Measurements from ENCODE around the gene DYNC1H1.

Gene DYNC1H1

DNA sequence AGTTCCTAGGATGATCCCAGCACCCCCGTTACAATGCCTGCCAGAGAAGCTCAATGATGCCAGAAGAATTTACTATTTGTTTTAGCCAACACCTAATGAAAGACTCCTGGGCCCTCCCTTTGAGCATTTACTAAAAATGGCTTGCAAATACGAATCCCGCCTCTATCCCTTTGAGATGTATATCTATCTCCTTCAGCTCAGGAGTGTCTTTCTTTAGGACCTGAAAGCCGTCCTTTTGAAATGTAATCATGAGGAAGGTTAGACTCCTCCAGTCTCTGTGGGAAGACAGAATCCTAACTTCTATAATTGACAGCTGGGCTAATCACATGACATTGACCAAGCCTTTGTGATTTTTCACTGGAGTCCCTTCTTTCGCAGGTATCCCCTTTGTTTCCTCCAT, 19.2 kb upstream of the DYNC1H1 start:
- no peak for DNase-seq

DNA sequence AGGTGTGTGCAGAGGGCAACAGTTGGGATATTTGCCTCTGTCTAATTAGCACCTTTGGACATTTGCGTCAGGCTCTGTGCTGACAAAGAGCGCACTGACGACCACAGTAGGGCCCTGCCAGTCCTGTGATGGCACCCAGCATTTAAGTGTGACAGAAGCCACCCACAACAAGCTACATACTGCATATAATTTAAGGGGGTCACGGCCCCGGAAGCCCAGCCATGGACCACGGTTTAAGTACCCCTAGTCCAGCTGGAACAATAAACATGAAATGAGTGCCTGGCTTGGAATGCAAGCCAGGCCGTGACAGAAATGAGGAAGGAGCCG, 16.8 kb upstream of the DYNC1H1 start:
- peak; percentile 22 for DNase-seq

GRCh38 chr14:101947904-101948665, 16.3 kb upstream of the DYNC1H1 start:
- peak; percentile 100 for DNase-seq

DNA sequence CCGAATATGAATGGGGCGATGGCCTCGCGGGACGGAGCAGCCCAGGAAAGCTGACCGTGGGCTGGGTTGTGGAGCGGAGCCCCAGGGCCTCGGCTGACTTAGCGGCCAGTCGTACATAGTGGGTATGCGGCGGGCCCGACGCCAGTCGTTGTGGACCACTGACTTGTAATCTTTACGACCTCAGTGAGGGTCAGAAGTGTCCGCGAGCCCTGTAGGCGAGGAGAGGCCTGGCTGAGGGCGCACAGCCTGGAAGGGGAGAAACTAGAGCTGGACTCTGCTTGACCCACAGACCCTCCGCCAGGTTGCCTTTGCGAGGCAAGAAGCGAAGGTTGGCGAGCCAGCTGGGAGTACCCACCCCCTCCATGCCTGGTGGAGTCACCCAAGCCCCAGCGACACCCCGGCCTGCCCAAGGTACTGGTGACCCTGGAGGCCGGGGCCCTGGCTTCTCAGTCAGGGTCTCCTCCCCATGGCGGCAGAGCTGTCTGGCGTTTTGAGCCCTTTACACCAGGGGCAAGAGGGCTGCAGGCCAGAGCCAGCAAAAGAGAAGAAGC, 15.6 kb upstream of the DYNC1H1 start:
- DNase-seq: no peak

DNA sequence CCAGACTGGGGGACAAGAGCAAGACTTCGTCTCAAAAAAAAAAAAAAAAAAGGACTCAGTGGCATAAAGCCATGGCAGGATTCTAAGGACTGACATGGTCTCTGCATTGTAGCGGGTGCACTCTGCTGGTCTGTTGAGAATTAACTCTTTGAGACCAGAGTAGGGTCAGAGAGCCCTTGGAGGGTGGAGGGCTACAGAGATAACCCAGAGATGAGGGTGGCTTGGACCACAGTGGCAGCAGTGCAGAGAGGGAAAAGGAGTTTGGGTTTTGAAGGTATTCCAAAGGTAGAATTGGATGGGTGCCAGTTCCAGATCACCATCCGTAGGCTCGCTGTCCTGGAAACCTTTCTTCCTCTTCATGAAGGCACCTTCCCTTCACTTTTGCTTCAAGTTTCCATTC, 14.3 kb upstream of the DYNC1H1 start:
- DNase-seq: no peak

DNA sequence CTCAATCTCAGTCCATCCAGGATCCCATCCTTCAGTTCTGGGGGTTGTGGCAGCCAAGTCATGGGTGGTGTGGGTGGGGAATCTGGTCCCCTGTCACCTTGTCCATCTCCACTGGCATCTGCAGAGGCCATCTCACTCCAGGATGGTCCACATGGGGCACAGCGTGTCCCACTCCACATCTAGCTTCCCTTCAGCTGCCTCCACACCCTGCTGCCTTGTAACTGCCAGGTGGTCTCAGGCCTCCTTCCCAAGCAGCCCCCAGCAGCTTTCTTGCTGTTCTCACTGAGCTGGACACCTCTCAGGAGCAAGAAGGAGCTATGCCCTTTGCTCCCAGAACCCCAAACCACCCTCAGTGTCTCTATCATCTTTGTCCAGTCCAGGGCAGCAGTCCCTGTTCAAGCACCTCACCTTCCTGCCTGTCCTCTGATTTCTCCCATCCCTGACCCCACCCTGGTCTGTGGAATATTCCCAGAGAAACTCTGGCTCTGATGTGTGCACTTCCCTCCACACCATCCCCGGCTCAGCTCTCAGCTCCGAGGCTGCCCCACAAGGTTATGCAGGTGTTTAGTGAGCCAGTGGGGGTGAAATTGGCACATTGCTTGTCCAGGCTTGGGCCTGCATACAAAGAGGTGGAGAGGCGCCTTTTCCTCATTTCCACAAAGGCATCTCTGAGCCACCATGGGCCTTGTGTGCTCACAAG, 13.7 kb upstream of the DYNC1H1 start:
- no peak for DNase-seq

- no peak for DNase-seq
Measured at GRCh38 chr14:101953151-101953550, 11.2 kb upstream of the DYNC1H1 start.

DNA sequence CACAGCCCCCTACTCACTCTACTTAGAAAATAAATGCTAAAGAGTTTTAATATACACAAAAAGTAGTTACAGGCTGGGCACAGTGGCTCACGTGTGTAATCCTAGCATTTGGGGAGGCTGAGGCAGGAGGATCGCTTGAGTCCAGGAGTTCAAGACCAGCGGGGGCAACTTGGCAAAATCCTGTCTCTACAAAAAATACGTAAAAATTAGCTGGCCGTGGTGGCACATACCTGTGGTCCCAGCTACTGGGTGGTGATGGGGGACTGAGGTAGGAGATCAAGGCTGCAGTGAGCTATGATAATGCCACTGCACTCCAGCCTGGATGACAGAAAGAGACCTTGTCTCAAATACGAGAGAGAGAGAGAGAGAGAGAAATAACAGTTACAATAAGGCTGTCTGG, 9.9 kb upstream of the DYNC1H1 start:
- DNase-seq: no peak

GRCh38 chr14:101955695-101956161, 8.6 kb upstream of the DYNC1H1 start:
- DNase-seq: no peak

GRCh38 chr14:101956179-101956885, 8.0 kb upstream of the DYNC1H1 start:
- no peak for DNase-seq

- DNase-seq: no peak
Measured at GRCh38 chr14:101957406-101958234, 6.8 kb upstream of the DYNC1H1 start.

- no peak for DNase-seq
Measured at GRCh38 chr14:101958418-101959180, 5.8 kb upstream of the DYNC1H1 start.

GRCh38 chr14:101959277-101959676, 5.1 kb upstream of the DYNC1H1 start:
- DNase-seq: no peak

DNA sequence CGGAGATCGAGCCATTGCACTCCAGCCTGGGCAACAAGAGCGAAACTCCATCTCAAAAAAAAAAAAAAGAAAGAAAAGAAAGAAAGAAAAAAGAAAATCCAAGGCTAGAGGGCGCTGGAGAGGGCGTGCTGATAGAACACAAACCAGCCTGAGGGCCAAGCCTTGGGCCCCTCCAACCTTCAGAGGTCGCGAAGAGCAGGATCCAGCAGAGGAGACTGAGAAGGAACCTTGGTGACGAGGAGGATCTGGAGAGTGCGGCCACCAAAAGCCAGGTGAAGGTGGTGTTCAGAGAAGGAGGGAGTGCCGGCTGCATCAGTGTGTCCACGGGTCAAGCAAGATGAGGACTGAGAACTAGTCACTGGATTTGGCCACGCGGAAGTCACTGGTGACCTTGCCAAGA, 4.1 kb upstream of the DYNC1H1 start:
- DNase-seq: peak; percentile 53

DNA sequence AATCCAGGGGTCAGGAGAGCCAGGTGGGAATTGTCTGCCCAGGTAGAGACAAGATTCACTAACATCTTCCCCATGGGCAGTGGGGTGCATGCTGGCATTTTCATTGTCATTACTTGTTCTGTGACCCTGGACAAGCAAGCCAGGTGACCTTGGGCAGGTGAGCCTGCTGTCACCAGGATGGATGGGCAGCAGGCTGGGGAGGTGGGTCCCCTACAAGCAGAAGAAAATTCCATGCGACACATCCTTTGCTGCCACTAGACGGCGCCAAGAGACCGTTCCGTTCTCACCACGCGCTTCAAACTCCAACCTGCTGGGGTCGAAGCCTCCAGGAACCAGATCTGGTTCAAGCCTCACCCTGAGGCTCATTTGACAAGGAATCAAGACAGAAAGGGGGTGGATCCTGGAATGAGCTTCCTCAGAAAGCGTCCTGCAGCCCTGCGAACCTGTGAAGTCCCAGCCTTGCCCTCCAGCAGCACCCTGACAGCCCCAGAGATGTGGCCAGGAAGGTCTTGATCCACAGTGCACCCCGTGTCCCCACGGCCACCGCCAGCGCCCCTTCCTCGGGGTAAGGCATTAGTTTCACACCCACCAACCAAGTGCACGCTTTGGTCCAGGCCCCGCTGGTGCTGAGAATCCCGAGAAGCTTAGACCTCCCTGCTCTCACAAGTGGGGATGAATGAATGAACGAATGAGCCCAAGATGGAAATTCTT, 3.2 kb upstream of the DYNC1H1 start:
- peak; percentile 86 for DNase-seq

DNA sequence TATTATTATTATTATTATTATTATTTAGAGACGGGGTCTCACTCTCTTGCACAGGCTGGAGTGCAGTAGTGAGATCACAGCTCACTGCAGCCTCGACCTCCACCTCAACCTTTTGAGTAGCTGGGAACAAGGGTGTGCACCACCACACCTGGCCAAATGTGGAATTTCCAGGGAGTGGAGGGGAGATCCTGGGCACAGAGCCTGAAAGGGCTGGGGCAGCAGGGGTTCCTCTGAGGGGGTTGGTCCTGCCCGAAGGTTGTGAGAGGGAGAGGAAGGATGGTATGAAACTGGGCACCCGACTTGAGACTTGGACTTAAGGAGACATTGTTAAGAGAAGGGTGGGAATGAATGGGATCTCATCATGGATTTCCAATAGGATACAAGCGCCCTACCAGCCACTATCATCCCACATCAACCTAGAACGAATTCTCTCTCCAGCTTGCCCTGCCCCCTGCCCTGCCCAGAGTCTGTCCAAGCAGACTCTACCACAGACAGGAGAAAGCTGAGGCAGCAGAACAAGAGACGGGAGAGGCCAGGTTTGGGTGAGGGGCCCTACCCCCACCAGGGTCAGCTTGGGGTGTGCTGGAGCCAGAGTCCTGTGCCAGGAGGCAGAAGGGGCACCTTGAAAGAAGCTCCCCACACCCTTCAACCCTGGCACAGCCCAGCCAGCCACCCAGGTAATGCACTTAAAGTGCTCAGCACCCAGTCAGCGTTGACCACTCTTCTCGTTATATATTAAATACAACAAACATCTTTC, 2.4 kb upstream of the DYNC1H1 start:
- no peak for DNase-seq

DNA sequence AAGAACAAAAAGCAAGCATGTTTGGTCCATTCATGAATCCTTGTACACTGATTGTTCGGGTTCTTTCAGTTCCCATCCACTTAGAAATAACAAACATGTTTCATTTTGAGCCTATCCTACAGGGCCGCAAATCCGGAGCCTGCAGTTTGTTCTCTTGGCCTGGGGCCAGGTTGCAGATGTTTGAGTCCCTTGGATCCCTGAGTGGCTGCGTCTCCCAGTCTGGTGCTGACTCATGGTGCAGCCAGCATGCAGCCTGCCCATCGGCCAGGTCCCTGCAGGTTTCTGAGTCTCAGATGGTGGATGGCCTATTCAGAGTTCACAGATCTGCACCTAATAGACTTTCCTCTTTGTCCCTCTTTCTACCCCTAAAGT, 1.9 kb upstream of the DYNC1H1 start:
- no peak for DNase-seq

DNA sequence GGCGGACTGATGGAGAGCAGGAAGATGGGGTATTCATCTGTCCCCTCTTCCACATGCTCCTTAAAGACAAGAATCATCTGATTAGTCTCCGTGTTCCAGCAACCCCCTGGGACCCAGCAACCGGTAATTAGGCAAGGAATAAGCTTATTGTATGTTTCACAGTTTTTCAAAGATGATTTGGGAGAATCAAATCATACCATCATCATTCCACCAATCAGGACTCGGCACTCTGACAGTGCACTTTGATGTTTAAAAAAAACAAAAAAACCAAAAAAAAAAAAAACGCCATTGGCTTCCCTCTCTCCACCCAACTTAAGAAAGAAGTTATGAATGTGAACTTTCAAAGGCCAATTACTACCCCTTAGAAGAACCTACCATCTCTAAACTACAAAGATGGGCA, 1.3 kb upstream of the DYNC1H1 start:
- no peak for DNase-seq

- DNase-seq: no peak
Measured at GRCh38 chr14:101963656-101964296, 597 bp upstream of the DYNC1H1 start.

GRCh38 chr14:101965181-101965544, 790 bp downstream of the DYNC1H1 start:
- peak; percentile 80 for DNase-seq
